ENCODE results near the gene HSPD1. TPM values are rescaled to one million over a fixed set of nuclear protein-coding genes. Genes with fewer than 3 reads are reported as not detected.

The HSPD1 gene
- total and polyA plus RNA-seq, 9 of the 15 experiments (the other 6 are each of a cell fraction or from before 2014, with no cell fraction given): 398 to 1,014 (median 622) TPM

- intact Hi-C loops (cut with micrococcal nuclease) (no loop called here), in situ Hi-C loops (cut with MboI) (no loop called here)
- DNase-seq (ENCODE audit: extremely low read depth in 1 of 4, low spot score in 3 of 4) (no peak), FAIRE-seq (no peak), ATAC-seq (no peak)
- no peak overlapping the region for H3K9ac ChIP-seq (ENCODE audit: insufficient read depth in 1 of 2, low read depth in 2 of 2, low read length in 2 of 2)
- H3K27me3 ChIP-seq (ENCODE audit: control insufficient read depth in 2 of 2, insufficient read depth in 2 of 2, low read length in 2 of 2): no peaks in the 10 kb centered on the region
- H2AFZ ChIP-seq (ENCODE audit: low read depth, low read length): no peak overlapping the region
- H3K27ac ChIP-seq (ENCODE audit: extremely low read depth, low read depth, low read length): no peak overlapping the region
- WGBS (ENCODE audit: insufficient coverage, low coverage, missing lambda C conversion rate): 80% methylated on average over 2 of the region's 3 CpGs
- no TSS peak for BruUV-seq (replicated peaks)
- H3K9me3 ChIP-seq (replicated peaks; ENCODE audit: control insufficient read depth, insufficient read depth, low read depth, low read length): no peaks in the 10 kb centered on the region
- no peak overlapping the region for H3K4me2 ChIP-seq (ENCODE audit: insufficient read depth, low read length)
- no peak overlapping the region for H3K4me3 ChIP-seq
- H3K36me3 ChIP-seq (ENCODE audit: control insufficient read depth, insufficient read depth, low read length): peaks cover 45% of the 10 kb centered on the region; the same call in 2 of the 3 replicates
- H3K4me1 ChIP-seq (replicated peaks in 1 of 2; ENCODE audit: control insufficient read depth in 2 of 2, insufficient read depth in 2 of 2, low read length in 2 of 2): no peaks in the 10 kb centered on the region
- ChIA-PET POLR2A (interaction anchor here (1.5 kb wide), 1 partner anchor 27 kb away, joined by 3 read pairs; the partner anchor contains the start of gene MOB4), CTCF (ENCODE audit: low intra/inter-chr PET ratio) (no interaction called here)
- H4K20me1 ChIP-seq (replicated peaks; ENCODE audit: control insufficient read depth, insufficient read depth, low read length): no peaks in the 10 kb centered on the region
- no peaks in the 10 kb centered on the region; the same call in 2 of the 3 replicates for H3K79me2 ChIP-seq (ENCODE audit: control insufficient read depth, insufficient read depth, low read length)
- no peaks in the 10 kb centered on the region for H3K9me1 ChIP-seq (ENCODE audit: control insufficient read depth, insufficient read depth, low read length)
- TF ChIP-seq RBFOX2 (IDR thresholded peaks at IDR 0.05; ENCODE audit: low read depth, low read length) (no peak), XRCC5 (IDR thresholded peaks at IDR 0.05; ENCODE audit: low read depth, low read length) (no peak), E2F4 (CRISPR knock-in tag; IDR thresholded peaks at IDR 0.05; ENCODE audit: low read depth) (no peak), FOXM1 (IDR thresholded peaks at IDR 0.05; ENCODE audit: low read depth) (no peak), FOXM1 (CRISPR knock-in tag; IDR thresholded peaks at IDR 0.05; ENCODE audit: low read depth) (no peak), TOE1 (IDR thresholded peaks at IDR 0.05; ENCODE audit: borderline replicate concordance) (no peak), TOE1 (CRISPR knock-in tag; IDR thresholded peaks at IDR 0.05; ENCODE audit: borderline replicate concordance, low read depth) (no peak), ZNF3 (CRISPR knock-in tag; IDR thresholded peaks at IDR 0.05) (no peak), TEAD1 (CRISPR knock-in tag; IDR thresholded peaks at IDR 0.05) (no peak), KAT7 (CRISPR knock-in tag; IDR thresholded peaks at IDR 0.05; ENCODE audit: borderline replicate concordance) (no peak), E2F3 (CRISPR knock-in tag; IDR thresholded peaks at IDR 0.05) (no peak), ZNF79 (CRISPR knock-in tag; IDR thresholded peaks at IDR 0.05; ENCODE audit: low read depth) (no peak), PRPF4 (IDR thresholded peaks at IDR 0.05; ENCODE audit: insufficient read depth, low read depth, low read length, poor library complexity, severe bottlenecking) (no peak)
- TF ChIP-seq, protein P1, sequence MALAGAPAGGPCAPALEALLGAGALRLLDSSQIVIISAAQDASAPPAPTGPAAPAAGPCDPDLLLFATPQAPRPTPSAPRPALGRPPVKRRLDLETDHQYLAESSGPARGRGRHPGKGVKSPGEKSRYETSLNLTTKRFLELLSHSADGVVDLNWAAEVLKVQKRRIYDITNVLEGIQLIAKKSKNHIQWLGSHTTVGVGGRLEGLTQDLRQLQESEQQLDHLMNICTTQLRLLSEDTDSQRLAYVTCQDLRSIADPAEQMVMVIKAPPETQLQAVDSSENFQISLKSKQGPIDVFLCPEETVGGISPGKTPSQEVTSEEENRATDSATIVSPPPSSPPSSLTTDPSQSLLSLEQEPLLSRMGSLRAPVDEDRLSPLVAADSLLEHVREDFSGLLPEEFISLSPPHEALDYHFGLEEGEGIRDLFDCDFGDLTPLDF (CRISPR knock-in tag; IDR thresholded peaks at IDR 0.05): no peak
- TF ChIP-seq, protein P2, sequence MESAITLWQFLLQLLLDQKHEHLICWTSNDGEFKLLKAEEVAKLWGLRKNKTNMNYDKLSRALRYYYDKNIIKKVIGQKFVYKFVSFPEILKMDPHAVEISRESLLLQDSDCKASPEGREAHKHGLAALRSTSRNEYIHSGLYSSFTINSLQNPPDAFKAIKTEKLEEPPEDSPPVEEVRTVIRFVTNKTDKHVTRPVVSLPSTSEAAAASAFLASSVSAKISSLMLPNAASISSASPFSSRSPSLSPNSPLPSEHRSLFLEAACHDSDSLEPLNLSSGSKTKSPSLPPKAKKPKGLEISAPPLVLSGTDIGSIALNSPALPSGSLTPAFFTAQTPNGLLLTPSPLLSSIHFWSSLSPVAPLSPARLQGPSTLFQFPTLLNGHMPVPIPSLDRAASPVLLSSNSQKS (CRISPR knock-in tag; IDR thresholded peaks at IDR 0.05): no peak
- TF ChIP-seq, protein P3, sequence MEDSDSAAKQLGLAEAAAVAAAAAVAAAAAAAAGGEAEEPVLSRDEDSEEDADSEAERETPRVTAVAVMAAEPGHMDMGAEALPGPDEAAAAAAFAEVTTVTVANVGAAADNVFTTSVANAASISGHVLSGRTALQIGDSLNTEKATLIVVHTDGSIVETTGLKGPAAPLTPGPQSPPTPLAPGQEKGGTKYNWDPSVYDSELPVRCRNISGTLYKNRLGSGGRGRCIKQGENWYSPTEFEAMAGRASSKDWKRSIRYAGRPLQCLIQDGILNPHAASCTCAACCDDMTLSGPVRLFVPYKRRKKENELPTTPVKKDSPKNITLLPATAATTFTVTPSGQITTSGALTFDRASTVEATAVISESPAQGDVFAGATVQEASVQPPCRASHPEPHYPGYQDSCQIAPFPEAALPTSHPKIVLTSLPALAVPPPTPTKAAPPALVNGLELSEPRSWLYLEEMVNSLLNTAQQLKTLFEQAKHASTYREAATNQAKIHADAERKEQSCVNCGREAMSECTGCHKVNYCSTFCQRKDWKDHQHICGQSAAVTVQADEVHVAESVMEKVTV (CRISPR knock-in tag; IDR thresholded peaks at IDR 0.05): no peak
Observed at GRCh38 chr2:197543206-197543605, 43.6 kb upstream of the HSPD1 start.

Data from K562 (cell line).